GM18867 (cell line): Measurements from ENCODE around the gene NDFIP1.

ENCODE experiments used
- ATAC-seq: cut with Tn5 transposase; IDR thresholded peaks from one replicate; pipeline ENCODE4 v1.9.1; 2021; ENCODE audit warnings: mild to moderate bottlenecking, moderate library complexity; ENCODE audit not compliant: unreplicated experiment

The NDFIP1 gene

GRCh38 chr5:142091012-142091411, 17.6 kb upstream of the NDFIP1 start:
- ATAC-seq: no peak

GRCh38 chr5:142091922-142092321, 16.7 kb upstream of the NDFIP1 start:
- ATAC-seq: no peak

- ATAC-seq: no peak
Measured at GRCh38 chr5:142095035-142095434, 13.5 kb upstream of the NDFIP1 start.

GRCh38 chr5:142095651-142096330, 12.8 kb upstream of the NDFIP1 start:
- no peak for ATAC-seq

GRCh38 chr5:142096382-142096781, 12.2 kb upstream of the NDFIP1 start:
- ATAC-seq: no peak

GRCh38 chr5:142097681-142098080, 10.9 kb upstream of the NDFIP1 start:
- no peak for ATAC-seq

GRCh38 chr5:142098275-142098674, 10.3 kb upstream of the NDFIP1 start:
- no peak for ATAC-seq

- ATAC-seq: no peak
Measured at GRCh38 chr5:142098931-142099330, 9.6 kb upstream of the NDFIP1 start.

- no peak for ATAC-seq
Measured at GRCh38 chr5:142100307-142100706, 8.3 kb upstream of the NDFIP1 start.

GRCh38 chr5:142102980-142103740, 5.4 kb upstream of the NDFIP1 start:
- no peak for ATAC-seq

- ATAC-seq: no peak
Measured at GRCh38 chr5:142104491-142104890, 4.1 kb upstream of the NDFIP1 start.

GRCh38 chr5:142106061-142106460, 2.5 kb upstream of the NDFIP1 start:
- no peak for ATAC-seq

GRCh38 chr5:142107036-142107735, 1.4 kb upstream of the NDFIP1 start:
- no peak for ATAC-seq

GRCh38 chr5:142107736-142108431, 695 bp upstream of the NDFIP1 start:
- no peak for ATAC-seq

GRCh38 chr5:142109331-142110045, 909 bp downstream of the NDFIP1 start:
- no peak for ATAC-seq

GRCh38 chr5:142110046-142110531, 1.5 kb downstream of the NDFIP1 start:
- no peak for ATAC-seq

GRCh38 chr5:142110988-142111687, 2.6 kb downstream of the NDFIP1 start:
- ATAC-seq: no peak

GRCh38 chr5:142114687-142115086, 6.1 kb downstream of the NDFIP1 start:
- no peak for ATAC-seq

- no peak for ATAC-seq
Measured at GRCh38 chr5:142115937-142116614, 7.5 kb downstream of the NDFIP1 start.
